ENCODE data around the gene INPP5A.

Gene INPP5A

DNA sequence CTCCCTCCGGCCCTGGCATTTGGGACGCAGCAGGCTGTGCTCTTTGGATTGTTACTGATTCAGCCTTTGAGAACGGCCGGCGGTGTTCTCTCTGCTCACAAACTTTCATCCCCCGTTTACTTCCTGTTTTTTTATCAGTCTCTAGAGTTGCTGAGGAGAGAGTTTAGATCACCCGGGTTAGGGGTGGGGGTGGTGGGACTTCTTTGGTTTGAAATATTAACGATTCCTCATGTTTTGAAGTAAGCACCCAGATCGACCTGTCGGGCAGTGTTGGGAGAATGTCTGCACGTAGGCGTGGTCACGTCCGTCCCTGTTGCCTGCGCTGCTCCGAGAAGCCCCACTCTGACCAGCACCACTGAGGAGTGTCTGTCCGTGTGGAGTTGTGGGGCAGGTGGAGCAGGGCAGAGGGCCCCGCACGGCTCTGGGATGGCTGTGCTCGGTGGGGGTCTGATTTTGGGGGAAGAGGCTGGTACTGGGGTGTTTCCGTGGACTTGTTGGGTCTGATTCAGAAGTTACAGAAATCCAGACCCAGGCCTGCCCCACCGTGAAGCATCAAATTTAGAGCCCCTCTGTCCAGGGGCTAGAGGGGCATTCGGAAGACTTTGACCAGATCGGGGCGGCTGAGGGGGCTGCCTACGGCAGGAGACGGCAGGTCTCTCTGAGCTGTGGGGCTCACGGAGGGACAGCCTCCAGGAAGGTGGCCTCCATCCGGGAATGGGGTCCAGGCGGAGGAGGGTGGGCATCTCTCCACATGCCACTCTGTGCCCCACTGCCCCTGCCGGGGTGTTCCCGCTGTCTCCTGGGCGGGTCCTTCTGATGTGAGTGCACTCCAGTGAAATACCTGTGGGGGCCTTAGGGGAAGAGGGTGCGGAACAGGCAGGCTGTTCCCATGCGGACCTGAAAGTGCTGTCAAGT, 7.4 kb downstream of the INPP5A start:
- no peak for DNase-seq
- H3K4me3 ChIP-seq (ENCODE audit: low read depth, low read length): no peak overlapping the region
- H3K36me3 ChIP-seq: no peaks in the 10 kb centered on the region
- H3K27me3 ChIP-seq (ENCODE audit: insufficient read depth, low read depth, severe bottlenecking): no peaks in the 10 kb centered on the region
- no peak overlapping the region for H3K27ac ChIP-seq
- TF ChIP-seq CTCF (IDR thresholded peaks at IDR 0.05; ENCODE audit: low read depth, low read length): no peak
- H3K9me3 ChIP-seq (ENCODE audit: severe bottlenecking): no peaks in the 10 kb centered on the region

GRCh38 chr10:132545659-132546367, 8.2 kb downstream of the INPP5A start:
- TF ChIP-seq CTCF (IDR thresholded peaks at IDR 0.05; ENCODE audit: low read depth, low read length): no peak
- Histone ChIP-seq H3K36me3 (no peaks in the 10 kb centered on the region), H3K4me3 (ENCODE audit: low read depth, low read length) (no peak overlapping the region), H3K27me3 (ENCODE audit: insufficient read depth, low read depth, severe bottlenecking) (no peaks in the 10 kb centered on the region), H3K27ac (no peak overlapping the region), H3K9me3 (ENCODE audit: severe bottlenecking) (no peaks in the 10 kb centered on the region)
- DNase-seq: no peak

GRCh38 chr10:132546567-132547420, 9.2 kb downstream of the INPP5A start:
- H3K36me3 ChIP-seq: no peaks in the 10 kb centered on the region
- no peak for TF ChIP-seq CTCF (IDR thresholded peaks at IDR 0.05; ENCODE audit: low read depth, low read length)
- no peak overlapping the region for H3K27ac ChIP-seq
- no peak overlapping the region for H3K4me3 ChIP-seq (ENCODE audit: low read depth, low read length)
- DNase-seq: no peak
- no peaks in the 10 kb centered on the region for H3K27me3 ChIP-seq (ENCODE audit: insufficient read depth, low read depth, severe bottlenecking)
- H3K9me3 ChIP-seq (ENCODE audit: severe bottlenecking): no peaks in the 10 kb centered on the region

DNA sequence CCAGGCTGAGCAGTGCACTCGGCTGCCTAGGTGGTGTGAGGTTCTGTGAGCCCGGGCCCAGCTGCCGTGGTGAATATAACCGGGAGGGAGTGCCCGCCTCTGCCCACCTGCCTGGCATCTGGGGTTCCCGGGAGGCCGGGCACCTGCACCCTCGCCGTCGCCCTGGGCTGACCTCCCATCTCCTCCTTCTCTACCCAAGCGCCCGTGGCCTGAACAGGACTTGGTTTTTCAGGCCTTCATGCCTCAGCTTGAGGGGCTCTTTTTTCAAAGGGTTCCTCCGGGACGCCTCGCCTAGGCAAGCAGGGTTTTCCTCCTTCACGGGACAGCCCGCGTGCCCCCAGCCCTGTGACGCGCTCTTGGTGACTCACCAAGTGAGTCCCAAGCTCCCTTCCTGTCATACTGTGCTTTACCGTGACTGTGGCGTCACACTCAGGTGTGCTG, 9.9 kb downstream of the INPP5A start:
- H3K36me3 ChIP-seq: no peaks in the 10 kb centered on the region
- H3K27ac ChIP-seq: no peak overlapping the region
- H3K4me3 ChIP-seq (ENCODE audit: low read depth, low read length): no peak overlapping the region
- no peaks in the 10 kb centered on the region for H3K27me3 ChIP-seq (ENCODE audit: insufficient read depth, low read depth, severe bottlenecking)
- no peaks in the 10 kb centered on the region for H3K9me3 ChIP-seq (ENCODE audit: severe bottlenecking)
- TF ChIP-seq CTCF (IDR thresholded peaks at IDR 0.05; ENCODE audit: low read depth, low read length): no peak
- DNase-seq: no peak

DNA sequence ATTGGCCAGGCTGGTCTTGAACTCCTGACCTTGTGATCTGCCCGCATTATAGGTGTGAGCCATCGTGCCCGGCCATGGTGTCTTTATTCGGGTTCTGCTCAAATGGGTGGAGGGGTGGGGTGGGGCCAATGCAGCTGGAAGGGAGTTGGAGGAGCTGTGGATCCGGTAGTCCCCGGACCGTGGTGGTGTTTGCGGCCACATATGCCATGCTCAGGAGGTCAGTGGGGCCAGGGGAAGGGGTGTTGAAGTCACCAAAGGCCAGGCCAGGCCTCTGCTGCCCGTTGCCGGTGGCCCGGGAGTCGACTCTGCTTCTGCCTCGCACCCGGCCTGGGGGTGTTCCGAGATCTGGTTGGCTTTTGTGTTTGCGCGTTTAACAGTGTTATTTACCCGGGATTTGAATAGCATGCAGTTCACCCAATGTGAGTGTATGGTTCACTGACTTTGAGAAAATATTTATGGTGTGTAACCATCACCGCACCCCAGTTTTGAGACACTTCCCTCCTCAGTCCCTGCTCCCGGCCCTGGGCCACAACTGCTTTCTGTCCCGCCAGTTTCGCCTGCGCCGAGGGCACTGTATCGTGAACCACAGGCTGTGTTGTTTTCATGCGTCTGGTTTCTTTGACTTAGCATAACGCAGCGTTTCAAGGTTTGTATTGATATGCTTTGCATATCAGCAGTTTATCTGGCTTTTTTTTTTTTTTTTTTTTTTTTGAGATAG, 10.7 kb downstream of the INPP5A start:
- H3K9me3 ChIP-seq (ENCODE audit: severe bottlenecking): no peaks in the 10 kb centered on the region
- DNase-seq: no peak
- no peaks in the 10 kb centered on the region for H3K27me3 ChIP-seq (ENCODE audit: insufficient read depth, low read depth, severe bottlenecking)
- H3K4me3 ChIP-seq (ENCODE audit: low read depth, low read length): no peak overlapping the region
- no peak for TF ChIP-seq CTCF (IDR thresholded peaks at IDR 0.05; ENCODE audit: low read depth, low read length)
- no peaks in the 10 kb centered on the region for H3K36me3 ChIP-seq
- H3K27ac ChIP-seq: no peak overlapping the region

All from WERI-Rb-1 (cell line).